Measurements from ENCODE around the gene BAZ1A. TPM values are rescaled to one million over a fixed set of nuclear protein-coding genes. Genes with fewer than 3 reads are reported as not detected.

The BAZ1A gene
- total and polyA plus RNA-seq, 2 experiments from 2014 or later, result 24.2 to 26.8 TPM

DNA sequence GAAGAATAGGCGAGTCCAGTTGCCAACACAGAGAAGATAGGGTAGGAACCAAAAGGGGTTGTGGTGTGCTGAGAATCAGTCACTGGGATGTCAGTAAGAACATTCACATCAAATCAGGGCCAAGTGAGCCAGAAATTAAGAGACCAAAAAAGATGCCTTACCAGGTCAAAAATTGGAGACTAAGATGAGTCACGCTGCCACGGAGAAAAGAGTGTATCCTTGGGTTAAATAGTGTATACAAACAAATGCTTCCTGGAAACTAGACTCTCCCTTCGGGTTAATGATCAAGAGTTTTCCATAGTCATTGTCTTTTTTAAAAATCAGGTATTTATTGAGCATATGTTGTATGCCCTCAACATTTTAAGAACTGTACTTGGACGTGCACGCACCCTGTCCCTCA, 45.2 kb upstream of the BAZ1A start (continued):
- TF ChIP-seq, protein P1, sequence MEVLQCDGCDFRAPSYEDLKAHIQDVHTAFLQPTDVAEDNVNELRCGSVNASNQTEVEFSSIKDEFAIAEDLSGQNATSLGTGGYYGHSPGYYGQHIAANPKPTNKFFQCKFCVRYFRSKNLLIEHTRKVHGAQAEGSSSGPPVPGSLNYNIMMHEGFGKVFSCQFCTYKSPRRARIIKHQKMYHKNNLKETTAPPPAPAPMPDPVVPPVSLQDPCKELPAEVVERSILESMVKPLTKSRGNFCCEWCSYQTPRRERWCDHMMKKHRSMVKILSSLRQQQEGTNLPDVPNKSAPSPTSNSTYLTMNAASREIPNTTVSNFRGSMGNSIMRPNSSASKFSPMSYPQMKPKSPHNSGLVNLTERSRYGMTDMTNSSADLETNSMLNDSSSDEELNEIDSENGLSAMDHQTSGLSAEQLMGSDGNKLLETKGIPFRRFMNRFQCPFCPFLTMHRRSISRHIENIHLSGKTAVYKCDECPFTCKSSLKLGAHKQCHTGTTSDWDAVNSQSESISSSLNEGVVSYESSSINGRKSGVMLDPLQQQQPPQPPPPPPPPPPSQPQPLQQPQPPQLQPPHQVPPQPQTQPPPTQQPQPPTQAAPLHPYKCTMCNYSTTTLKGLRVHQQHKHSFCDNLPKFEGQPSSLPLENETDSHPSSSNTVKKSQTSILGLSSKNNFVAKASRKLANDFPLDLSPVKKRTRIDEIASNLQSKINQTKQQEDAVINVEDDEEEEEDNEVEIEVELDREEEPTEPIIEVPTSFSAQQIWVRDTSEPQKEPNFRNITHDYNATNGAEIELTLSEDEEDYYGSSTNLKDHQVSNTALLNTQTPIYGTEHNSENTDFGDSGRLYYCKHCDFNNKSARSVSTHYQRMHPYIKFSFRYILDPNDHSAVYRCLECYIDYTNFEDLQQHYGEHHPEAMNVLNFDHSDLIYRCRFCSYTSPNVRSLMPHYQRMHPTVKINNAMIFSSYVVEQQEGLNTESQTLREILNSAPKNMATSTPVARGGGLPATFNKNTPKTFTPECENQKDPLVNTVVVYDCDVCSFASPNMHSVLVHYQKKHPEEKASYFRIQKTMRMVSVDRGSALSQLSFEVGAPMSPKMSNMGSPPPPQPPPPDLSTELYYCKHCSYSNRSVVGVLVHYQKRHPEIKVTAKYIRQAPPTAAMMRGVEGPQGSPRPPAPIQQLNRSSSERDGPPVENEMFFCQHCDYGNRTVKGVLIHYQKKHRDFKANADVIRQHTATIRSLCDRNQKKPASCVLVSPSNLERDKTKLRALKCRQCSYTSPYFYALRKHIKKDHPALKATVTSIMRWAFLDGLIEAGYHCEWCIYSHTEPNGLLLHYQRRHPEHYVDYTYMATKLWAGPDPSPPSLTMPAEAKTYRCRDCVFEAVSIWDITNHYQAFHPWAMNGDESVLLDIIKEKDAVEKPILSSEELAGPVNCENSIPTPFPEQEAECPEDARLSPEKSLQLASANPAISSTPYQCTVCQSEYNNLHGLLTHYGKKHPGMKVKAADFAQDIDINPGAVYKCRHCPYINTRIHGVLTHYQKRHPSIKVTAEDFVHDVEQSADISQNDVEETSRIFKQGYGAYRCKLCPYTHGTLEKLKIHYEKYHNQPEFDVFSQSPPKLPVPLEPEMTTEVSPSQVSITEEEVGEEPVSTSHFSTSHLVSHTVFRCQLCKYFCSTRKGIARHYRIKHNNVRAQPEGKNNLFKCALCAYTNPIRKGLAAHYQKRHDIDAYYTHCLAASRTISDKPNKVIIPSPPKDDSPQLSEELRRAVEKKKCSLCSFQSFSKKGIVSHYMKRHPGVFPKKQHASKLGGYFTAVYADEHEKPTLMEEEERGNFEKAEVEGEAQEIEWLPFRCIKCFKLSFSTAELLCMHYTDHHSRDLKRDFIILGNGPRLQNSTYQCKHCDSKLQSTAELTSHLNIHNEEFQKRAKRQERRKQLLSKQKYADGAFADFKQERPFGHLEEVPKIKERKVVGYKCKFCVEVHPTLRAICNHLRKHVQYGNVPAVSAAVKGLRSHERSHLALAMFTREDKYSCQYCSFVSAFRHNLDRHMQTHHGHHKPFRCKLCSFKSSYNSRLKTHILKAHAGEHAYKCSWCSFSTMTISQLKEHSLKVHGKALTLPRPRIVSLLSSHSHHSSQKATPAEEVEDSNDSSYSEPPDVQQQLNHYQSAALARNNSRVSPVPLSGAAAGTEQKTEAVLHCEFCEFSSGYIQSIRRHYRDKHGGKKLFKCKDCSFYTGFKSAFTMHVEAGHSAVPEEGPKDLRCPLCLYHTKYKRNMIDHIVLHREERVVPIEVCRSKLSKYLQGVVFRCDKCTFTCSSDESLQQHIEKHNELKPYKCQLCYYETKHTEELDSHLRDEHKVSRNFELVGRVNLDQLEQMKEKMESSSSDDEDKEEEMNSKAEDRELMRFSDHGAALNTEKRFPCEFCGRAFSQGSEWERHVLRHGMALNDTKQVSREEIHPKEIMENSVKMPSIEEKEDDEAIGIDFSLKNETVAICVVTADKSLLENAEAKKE (CRISPR knock-in tag; IDR thresholded peaks at IDR 0.05), result no peak

DNA sequence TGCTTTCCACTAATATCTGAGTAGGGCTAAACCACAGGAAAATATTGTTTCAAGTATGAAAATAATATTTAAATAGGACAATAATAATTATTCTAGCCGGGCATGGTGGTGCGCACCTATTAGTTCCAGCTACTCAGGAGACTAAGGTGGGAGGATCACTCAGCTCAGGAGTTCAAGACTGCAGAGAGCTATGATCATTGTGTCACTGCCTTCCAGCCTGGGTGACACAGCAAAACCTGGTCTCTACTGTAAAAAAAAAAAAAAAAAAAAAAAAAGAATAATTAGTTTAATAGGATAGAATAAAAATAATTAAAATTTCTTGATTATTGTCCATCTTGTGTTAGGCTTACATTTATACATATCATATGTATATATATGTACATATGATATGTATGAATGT, 38.5 kb upstream of the BAZ1A start:
- Histone ChIP-seq H2AFZ (no peak overlapping the region), H3K27me3 (ENCODE audit: insufficient read depth) (no peaks in the 10 kb centered on the region), H3K4me2 (no peak overlapping the region), H4K20me1 (replicated peaks; ENCODE audit: insufficient read depth) (no peaks in the 10 kb centered on the region), H3F3A (replicated peaks; ENCODE audit: low read depth) (no peaks in the 10 kb centered on the region), H3K36me3 (ENCODE audit: insufficient read depth) (no peaks in the 10 kb centered on the region), H3K79me2 (replicated peaks; ENCODE audit: insufficient read depth) (no peaks in the 10 kb centered on the region), H3K4me1 (ENCODE audit: insufficient read depth) (no peaks in the 10 kb centered on the region), H3K9me2 (ENCODE audit: insufficient read depth) (no peaks in the 10 kb centered on the region), H3K4me3 (no peak overlapping the region), H3K27ac (ENCODE audit: low read depth) (no peak overlapping the region)
- Mint-ChIP-seq H3K9me3 (no peaks in the 10 kb centered on the region), H3K4me1 (no peaks in the 10 kb centered on the region), H3K27ac (no peak overlapping the region), H3K36me3 (ENCODE audit: low read depth) (no peaks in the 10 kb centered on the region), H3K4me3 (no peak overlapping the region), H3K27me3 (ENCODE audit: insufficient read depth, low read depth, poor library complexity) (peaks cover 2% of the 10 kb centered on the region)
- no peak for DNase-seq (ENCODE audit: low spot score)
- ATAC-seq, result no peak
- TF ChIP-seq ETS1 (IDR thresholded peaks at IDR 0.05), result no peak
- no peak for TF ChIP-seq NANOG (IDR thresholded peaks at IDR 0.05; ENCODE audit: borderline replicate concordance)
- no peak for TF ChIP-seq EZH2 (IDR thresholded peaks at IDR 0.05; ENCODE audit: low read depth, unreplicated experiment)
- no peak for TF ChIP-seq CTCF (conservative IDR thresholded peaks at IDR 0.05; ENCODE audit: low read depth in 2 of 2)
- no peak for TF ChIP-seq JUNB (IDR thresholded peaks at IDR 0.05; ENCODE audit: unreplicated experiment)
- TF ChIP-seq, protein P1 (CRISPR knock-in tag; IDR thresholded peaks at IDR 0.05), result no peak
- no peak for TF ChIP-seq ZNF114 (CRISPR knock-in tag; IDR thresholded peaks at IDR 0.05)
